ENCODE results near the gene GARIN5A.
A peak's percentile ranks its signal among the peaks of the same experiment; 100 is the strongest.

Gene GARIN5A

DNA sequence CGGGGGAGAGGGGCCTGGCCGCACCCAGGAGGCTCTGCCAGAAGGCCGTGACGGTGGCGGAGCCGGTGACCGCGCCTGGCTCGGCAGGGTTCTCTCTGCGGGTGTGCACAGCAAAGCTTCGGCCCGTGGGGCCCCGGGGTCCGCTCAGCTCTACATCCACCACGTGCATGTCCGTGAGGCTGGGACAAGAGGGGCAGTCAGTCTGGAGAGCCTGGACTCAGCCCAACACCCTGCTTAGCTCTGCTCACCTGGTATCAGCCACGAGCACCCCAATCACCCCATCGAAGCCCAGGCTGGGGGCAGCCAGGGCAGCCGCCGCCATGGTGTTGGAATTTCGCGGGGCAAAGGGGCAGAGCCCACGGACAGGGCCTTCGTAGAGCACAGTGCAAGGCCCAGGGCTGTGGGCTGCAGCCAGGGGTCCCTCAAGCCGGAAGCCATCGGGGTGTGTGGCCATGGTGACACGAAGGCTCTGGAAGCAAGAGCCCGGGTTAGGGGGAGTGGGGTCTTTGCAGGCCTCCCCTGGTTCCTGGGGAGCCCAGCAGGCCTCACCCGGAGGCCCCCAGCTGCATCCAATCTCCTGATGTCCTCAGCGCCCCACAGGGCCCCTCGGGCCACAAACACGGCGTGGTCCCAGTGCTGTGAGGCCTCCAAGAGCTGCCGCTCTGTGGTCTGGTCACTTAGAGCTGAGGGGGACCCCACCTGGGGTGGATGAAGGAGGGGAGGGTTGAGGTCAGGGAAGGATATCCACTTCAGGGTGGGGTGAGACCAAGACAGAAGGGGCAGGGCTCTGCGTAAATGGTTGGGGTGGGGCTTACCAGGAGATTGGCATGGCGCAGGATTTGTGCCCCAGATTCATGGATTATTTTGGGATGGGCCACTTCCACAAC lies 35.7 kb upstream of the GARIN5A start:
- H3K9me3 Mint-ChIP-seq, result no peaks in the 10 kb centered on the region
- H3K4me1 Mint-ChIP-seq, result peaks cover 24 to 41% of the 10 kb centered on the region in 2 donors
- H3K36me3 Mint-ChIP-seq, result peaks cover 9 to 18% of the 10 kb centered on the region in 2 donors
- DNase-seq, result no peak
- H3K4me3 Mint-ChIP-seq, result peak overlapping the region in 1 of 2 donors; percentile 81
- no peak for ATAC-seq (replicated peaks)
- peak overlapping the region; percentile 97 for H3K27ac Mint-ChIP-seq
- H3K27me3 Mint-ChIP-seq, result peaks cover 21 to 32% of the 10 kb centered on the region in 2 donors

GRCh38 chr19:50511069-50511822 lies 34.6 kb upstream of the GARIN5A start, which contains the start of gene JOSD2:
JOSD2 (minus strand) TSS chr19:50511191; CDS start chr19:50510431, 760 bp downstream.
- peak; percentile 91 to 92 for ATAC-seq (replicated peaks)
- Mint-ChIP-seq H3K27ac (peak within 1 kb of the TSS; percentile 97), H3K4me1 (peaks cover 26 to 46% of the 10 kb centered on the region in 2 donors), H3K9me3 (no peaks in the 10 kb centered on the region), H3K4me3 (peak within 1 kb of the TSS; percentile 81 to 90), H3K36me3 (peaks cover 15 to 26% of the 10 kb centered on the region in 2 donors), H3K27me3 (peaks cover 21 to 31% of the 10 kb centered on the region in 2 donors)
- DNase-seq, result peak; percentile 98

- Mint-ChIP-seq H3K27ac (peak overlapping the region; percentile 97), H3K36me3 (peaks cover 17 to 29% of the 10 kb centered on the region in 2 donors), H3K27me3 (peaks cover 18 to 26% of the 10 kb centered on the region in 2 donors), H3K4me3 (peak overlapping the region; percentile 81 to 90), H3K4me1 (peaks cover 26 to 46% of the 10 kb centered on the region in 2 donors), H3K9me3 (no peaks in the 10 kb centered on the region)
- ATAC-seq (replicated peaks) (no peak), DNase-seq (no peak)
These were observed 34.0 kb upstream of the GARIN5A start for GRCh38 chr19:50510700-50511068.

DNA sequence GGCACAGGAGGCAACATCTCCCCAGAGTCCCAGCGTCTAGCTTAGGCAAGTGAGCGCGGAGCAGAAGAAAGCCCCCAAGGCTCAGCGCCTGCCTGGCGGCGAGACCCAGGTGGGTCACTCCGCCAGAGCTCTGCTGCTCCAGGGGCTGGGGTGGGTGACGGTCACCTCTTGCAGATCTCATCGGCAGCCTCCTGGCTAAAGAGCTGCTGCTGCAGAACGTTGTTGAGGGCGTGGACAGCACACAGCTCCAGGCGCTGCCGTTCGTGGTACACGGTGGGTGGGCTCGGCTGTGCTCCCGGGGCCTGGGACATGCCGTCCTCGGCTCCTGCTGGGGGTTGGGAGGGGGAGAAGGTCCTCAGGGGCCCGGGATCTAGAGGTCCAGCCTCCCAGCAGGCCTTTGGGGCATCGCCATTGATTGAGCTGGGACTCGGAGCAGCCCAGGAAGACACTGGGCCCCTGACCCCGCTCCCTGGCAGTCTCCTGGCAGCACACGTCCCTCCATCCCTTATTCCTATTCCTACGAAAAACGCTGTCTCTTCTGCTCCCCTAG lies 33.5 kb upstream of the GARIN5A start:
- H3K4me1 Mint-ChIP-seq, result peaks cover 26 to 46% of the 10 kb centered on the region in 2 donors
- H3K4me3 Mint-ChIP-seq, result peak overlapping the region; percentile 81 to 90
- H3K36me3 Mint-ChIP-seq, result peaks cover 19 to 32% of the 10 kb centered on the region in 2 donors
- H3K9me3 Mint-ChIP-seq, result no peaks in the 10 kb centered on the region
- peak overlapping the region; percentile 97 for H3K27ac Mint-ChIP-seq
- H3K27me3 Mint-ChIP-seq, result peaks cover 16 to 22% of the 10 kb centered on the region in 2 donors
- ATAC-seq (replicated peaks) (no peak), DNase-seq (no peak)

DNA sequence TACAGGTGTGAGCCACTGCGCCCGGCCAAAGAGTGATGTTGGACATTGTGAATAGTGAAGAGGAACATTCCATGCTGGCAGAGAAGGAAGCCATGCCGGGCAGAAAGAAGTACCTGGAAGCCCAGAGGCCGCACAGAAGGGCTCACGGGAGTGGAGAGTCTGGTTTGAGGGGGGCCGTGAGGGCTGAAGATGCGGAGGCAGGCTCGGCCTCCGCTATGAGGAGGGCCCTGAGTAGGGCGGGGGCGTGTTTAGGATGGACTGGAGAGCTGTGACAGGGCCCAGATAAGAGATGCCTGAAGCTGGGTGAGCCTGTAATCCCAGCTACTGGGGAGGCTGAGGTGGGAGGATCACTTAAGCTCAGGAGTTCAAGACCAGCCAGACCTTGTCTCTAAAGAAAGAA lies 32.7 kb upstream of the GARIN5A start:
- H3K27ac Mint-ChIP-seq, result peak overlapping the region; percentile 63
- DNase-seq, result no peak

GRCh38 chr19:50508843-50509190 lies 32.2 kb upstream of the GARIN5A start:
- no peak for ATAC-seq (replicated peaks)
- no peak overlapping the region for H3K4me3 Mint-ChIP-seq
- no peaks in the 10 kb centered on the region for H3K9me3 Mint-ChIP-seq

More for the DNA sequence above, 32.7 kb upstream of the GARIN5A start:
- peak overlapping the region in 1 of 2 donors; percentile 60 for H3K4me3 Mint-ChIP-seq
- peaks cover 25 to 44% of the 10 kb centered on the region in 2 donors for H3K4me1 Mint-ChIP-seq
- H3K27me3 Mint-ChIP-seq, result peaks cover 10 to 14% of the 10 kb centered on the region in 2 donors
- peaks cover 19 to 32% of the 10 kb centered on the region in 2 donors for H3K36me3 Mint-ChIP-seq
- no peaks in the 10 kb centered on the region for H3K9me3 Mint-ChIP-seq
- ATAC-seq (replicated peaks), result no peak

DNA sequence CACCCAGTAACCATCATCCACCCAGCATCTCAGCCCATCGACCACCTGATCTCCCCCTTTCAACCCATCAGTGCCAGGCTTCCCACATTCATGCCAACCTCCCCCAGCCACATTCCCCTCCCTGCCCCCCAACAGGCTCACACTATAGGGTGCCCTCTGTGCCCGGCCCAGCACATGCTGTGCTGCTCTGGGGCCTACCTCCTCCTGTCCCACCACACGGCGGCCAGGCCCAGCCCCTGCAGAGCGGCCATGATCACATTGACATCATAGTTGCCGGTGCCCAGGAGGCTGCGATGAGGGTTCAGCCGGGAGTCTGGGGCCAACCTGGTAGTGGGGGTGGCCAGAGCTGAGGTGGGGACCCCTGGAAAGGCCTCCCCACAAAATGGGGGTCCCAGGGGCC lies 30.7 kb upstream of the GARIN5A start:
- Mint-ChIP-seq H3K36me3 (peaks cover 19 to 32% of the 10 kb centered on the region in 2 donors), H3K27ac (no peak overlapping the region), H3K4me1 (peaks cover 20 to 40% of the 10 kb centered on the region in 2 donors), H3K9me3 (no peaks in the 10 kb centered on the region), H3K27me3 (no peaks in the 10 kb centered on the region), H3K4me3 (no peak overlapping the region)
- ATAC-seq (replicated peaks) (no peak), DNase-seq (no peak)

More at GRCh38 chr19:50508843-50509190, 32.2 kb upstream of the GARIN5A start:
- H3K36me3 Mint-ChIP-seq, result peaks cover 19 to 32% of the 10 kb centered on the region in 2 donors
- H3K4me1 Mint-ChIP-seq, result peaks cover 24 to 40% of the 10 kb centered on the region in 2 donors
- peak overlapping the region; percentile 51 for H3K27ac Mint-ChIP-seq
- H3K27me3 Mint-ChIP-seq, result peaks cover 7 to 9% of the 10 kb centered on the region in 2 donors
- DNase-seq, result no peak

DNA sequence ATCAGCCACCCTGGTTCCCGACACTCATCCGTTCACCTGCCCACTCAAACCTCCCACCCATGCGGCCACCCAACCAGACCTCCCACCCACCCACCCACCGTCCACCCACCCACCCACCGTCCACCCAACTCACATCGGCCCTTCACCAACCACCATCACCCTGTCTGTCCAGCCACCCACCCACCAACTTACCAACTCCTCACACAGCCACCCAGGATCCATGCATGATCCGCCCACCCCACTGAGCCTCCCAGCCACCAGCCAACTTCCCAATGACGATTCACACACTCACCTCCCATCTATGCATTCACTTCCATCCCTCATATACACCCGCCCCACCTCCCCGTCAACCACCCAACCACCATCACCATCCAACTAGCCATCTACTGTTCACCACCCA lies 30.1 kb upstream of the GARIN5A start:
- Mint-ChIP-seq H3K4me3 (no peak overlapping the region), H3K9me3 (no peaks in the 10 kb centered on the region), H3K27me3 (no peaks in the 10 kb centered on the region), H3K36me3 (peaks cover 19 to 35% of the 10 kb centered on the region in 2 donors), H3K27ac (no peak overlapping the region), H3K4me1 (peaks cover 18 to 36% of the 10 kb centered on the region in 2 donors)
- DNase-seq, result no peak
- no peak for ATAC-seq (replicated peaks)

DNA sequence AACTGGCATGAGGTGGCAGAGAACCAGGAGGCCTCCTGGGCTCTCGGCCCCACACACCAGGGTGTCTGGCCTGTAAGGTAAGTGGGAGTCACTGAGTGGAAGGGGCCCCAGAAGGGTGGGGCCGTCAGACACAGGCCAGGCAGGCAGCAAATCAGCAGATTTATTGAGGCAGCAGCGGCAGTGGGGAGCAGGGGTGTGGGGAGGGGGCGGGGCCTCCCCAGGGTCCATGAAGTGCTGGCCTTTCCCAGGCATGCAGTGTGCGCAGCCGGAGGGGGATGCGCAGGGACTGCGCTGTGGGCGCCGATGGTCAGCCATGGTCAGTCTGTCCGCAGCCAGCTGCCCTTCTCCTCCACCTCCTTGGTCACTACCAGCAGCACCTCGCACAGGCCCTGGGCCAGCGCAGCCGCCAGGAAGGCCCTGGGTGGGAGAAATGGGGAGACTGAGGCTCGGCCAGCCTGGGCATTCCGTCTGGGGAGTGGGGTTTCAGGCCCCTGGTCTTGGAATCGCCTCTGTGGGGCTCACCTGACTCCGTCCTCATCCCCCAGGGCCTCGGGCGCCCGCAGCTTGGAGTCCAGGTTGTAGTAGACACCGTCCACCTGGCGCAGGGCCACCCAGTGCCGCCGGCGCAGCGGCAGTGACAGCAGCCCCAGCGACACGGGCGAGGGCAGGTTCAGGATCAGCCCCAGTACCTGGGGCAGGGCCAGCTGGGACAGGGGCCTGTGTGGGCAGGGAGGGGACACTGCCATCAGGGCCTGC lies 29.4 kb upstream of the GARIN5A start:
- Mint-ChIP-seq H3K9me3 (no peaks in the 10 kb centered on the region), H3K27ac (no peak overlapping the region), H3K4me3 (no peak overlapping the region), H3K36me3 (peaks cover 19 to 32% of the 10 kb centered on the region in 2 donors), H3K4me1 (peaks cover 14 to 30% of the 10 kb centered on the region in 2 donors), H3K27me3 (no peaks in the 10 kb centered on the region)
- DNase-seq (no peak), ATAC-seq (replicated peaks) (no peak)

GRCh38 chr19:50501568-50502475 lies 25.2 kb upstream of the GARIN5A start:
- H3K4me3 Mint-ChIP-seq, result no peak overlapping the region

DNA sequence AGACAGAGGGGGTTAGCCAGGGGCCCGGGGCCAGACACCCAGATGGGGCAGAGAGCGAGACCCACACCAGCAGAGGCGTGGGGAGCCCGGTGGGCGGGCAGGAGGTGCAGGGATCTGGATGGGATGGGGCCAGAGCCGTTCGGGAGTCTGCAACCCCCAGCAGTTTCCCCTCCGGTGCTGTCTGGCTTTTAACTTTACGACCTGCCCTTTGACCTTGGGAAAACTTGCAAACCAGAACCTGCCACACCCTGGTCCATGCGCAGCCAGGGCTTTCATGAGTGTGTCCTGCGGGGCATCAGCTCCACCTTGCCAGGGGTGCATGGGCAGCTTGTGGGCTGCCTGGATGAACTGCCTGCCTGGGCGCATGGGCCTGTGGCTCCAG lies 24.5 kb upstream of the GARIN5A start:
- H3K36me3 Mint-ChIP-seq, result peaks cover 6 to 12% of the 10 kb centered on the region in 2 donors
- H3K4me1 Mint-ChIP-seq, result no peaks in the 10 kb centered on the region
- H3K9me3 Mint-ChIP-seq, result no peaks in the 10 kb centered on the region
- H3K4me3 Mint-ChIP-seq, result no peak overlapping the region
- H3K27me3 Mint-ChIP-seq, result no peaks in the 10 kb centered on the region
- no peak overlapping the region for H3K27ac Mint-ChIP-seq
- DNase-seq (no peak), ATAC-seq (replicated peaks) (peak; percentile 10 to 24)

More at GRCh38 chr19:50501568-50502475, 25.2 kb upstream of the GARIN5A start:
- DNase-seq, result no peak
- peaks cover 6 to 13% of the 10 kb centered on the region in 2 donors for H3K36me3 Mint-ChIP-seq
- H3K27ac Mint-ChIP-seq, result no peak overlapping the region
- H3K27me3 Mint-ChIP-seq, result no peaks in the 10 kb centered on the region
- no peaks in the 10 kb centered on the region for H3K9me3 Mint-ChIP-seq
- ATAC-seq (replicated peaks), result no peak
- H3K4me1 Mint-ChIP-seq, result peaks cover 0 to under 1% of the 10 kb centered on the region in 2 donors

- ATAC-seq (replicated peaks) (peak; percentile 31 to 37), DNase-seq (no peak)
- no peaks in the 10 kb centered on the region for H3K9me3 Mint-ChIP-seq
- H3K27ac Mint-ChIP-seq, result no peak overlapping the region
- H3K27me3 Mint-ChIP-seq, result no peaks in the 10 kb centered on the region
- H3K4me1 Mint-ChIP-seq, result no peaks in the 10 kb centered on the region
- peaks cover 6 to 12% of the 10 kb centered on the region in 2 donors for H3K36me3 Mint-ChIP-seq
- no peak overlapping the region for H3K4me3 Mint-ChIP-seq
These were observed 24.1 kb upstream of the GARIN5A start for GRCh38 chr19:50500753-50501151.

Measured in stimulated activated naive B cell treated with anti-CD40 and anti-IgM and Interleukin-4, amounts not matched to agents 10 μg/mL and 1 μg/mL and 100 μg/mL, for 72 hours (primary cell).